Heart right ventricle (tissue), 16 donors: ENCODE data around the gene IPO4. TPM values are rescaled to one million over a fixed set of nuclear protein-coding genes. Genes with fewer than 3 reads are reported as not detected.
A peak's percentile ranks its signal among the peaks of the same experiment; 100 is the strongest.

Source experiments
- ATAC-seq, 8 donors: fragments of 200-7000 bp; cut with Tn5 transposase; one replicate each; pipeline ENCODE4 v1.9.1; 2020; ENCODE audit warnings: mild to moderate bottlenecking in 8 of 8, moderate library complexity in 8 of 8, moderate number of reproducible peaks in 1 of 8
- DNase-seq, 2 donors: peaks; one replicate each; pipeline ENCODE4 v3.0.0-alpha.2; 2020
- H3K27ac ChIP-seq, 10 donors: fragments of 200-600 bp; sonication (generic) in 2 of 10; one replicate each; pipeline versions ENCODE4 v1.5.0 to v1.8.0; 2020 to 2022; ENCODE audit warnings: mild to moderate bottlenecking in 3 of 10
- H3K27me3 ChIP-seq, 7 donors: fragments of 200-600 bp; one replicate each; pipeline ENCODE4 v1.8.0; 2021 to 2022; ENCODE audit warnings: mild to moderate bottlenecking in 2 of 7
- H3K36me3 ChIP-seq, 9 donors: fragments of 200-600 bp; sonication (generic) in 1 of 9; one replicate each; pipeline versions ENCODE4 v1.5.0 to v1.8.0; 2020 to 2022; ENCODE audit warnings: mild to moderate bottlenecking in 2 of 9
- H3K4me1 ChIP-seq, 9 donors: fragments of 200-600 bp; sonication (generic) in 1 of 9; one replicate each; pipeline versions ENCODE4 v1.5.0 to v1.8.0; 2020 to 2022; ENCODE audit warnings: mild to moderate bottlenecking in 4 of 9
- H3K4me3 ChIP-seq, 10 donors: fragments of 200-600 bp; sonication (generic) in 2 of 10; one replicate each; pipeline versions ENCODE4 v1.5.0 to v1.8.0; 2020 to 2022; ENCODE audit warnings: mild to moderate bottlenecking in 7 of 10, moderate library complexity in 2 of 10
- H3K9me3 ChIP-seq, 11 donors: fragments of 200-600 bp in 10 of 11; sonication (generic) in 2 of 11; one replicate each; pipeline versions ENCODE4 v1.5.0 to v1.8.0; 2013 to 2022; ENCODE audit warnings: mild to moderate bottlenecking in 2 of 11, control low read depth in 1 of 11, moderate library complexity in 1 of 11
- CTCF ChIP-seq, 9 donors: fragments of 200-600 bp; sonication (generic) in 2 of 9; IDR thresholded peaks; one replicate each; pipeline versions ENCODE4 v1.5.0 to v1.8.0; 2021 to 2022; ENCODE audit warnings: antibody characterized with exemption in 9 of 9, mild to moderate bottlenecking in 5 of 9, moderate library complexity in 1 of 9
- WGBS, 2 donors: extraction: QIAGEN DNeasy Blood & Tissue Kit; methylation state at CpG; one replicate each; pipeline ENCODE4 v1.1.7; 2013; ENCODE audit warnings: inconsistent platforms in 1 of 2; 5-methylcytosine and 5-hydroxymethylcytosine counted together
- intact Hi-C, 10 donors: fragments of 100-400 bp; cut with DNase I; formaldehyde crosslinking; loops; one replicate each; pipeline versions ENCODE4 v1.11.1 to v1.14.2; 2022
- polyA plus RNA-seq, 2 donors: library from polyadenylated mRNA; stranded (reverse); fragments of 200-250 nt; gene quantifications; one replicate each; pipeline ENCODE4 v1.2.3, GENCODE V29; 2013
- total RNA-seq, 10 donors: library from RNA; stranded (reverse); fragmentation: NEBNext Ultra II Directional in 3 of 10; extraction: Animal tissue kit (Norgen Biotek cat#: 25700) in 3 of 10; gene quantifications; one replicate each; pipeline versions ENCODE4 v1.2.1 to v1.2.4, GENCODE V29; 2021 to 2023
- donor health status: Arrhythmogenic right ventricular cardiomyopathy.
- donor health status: ischemic (EF 13 %, LVEDD 7.1; RV severe dilation, severe dysfunction).
- donor health status: healthy with polysubstance abuse.
- donor health status: DM: no; HTN: yes; CAD: no.
- donor health status: DM: no; HTN: no; CAD: no.
- donor health status: ischemic (EF 25% LVEDD 6.9; RV normal size, moderate dysfunction).
- donor health status: ischemic (EF 25% LVEDD 5.7; RV mildly dilated, moderate dysfunction).
- donor health status: healthy.
- donor health status: DM: yes; HTN: yes; CAD: no.
- donor health status: Ischemic cardiomyopathy.
- donor health status: ischemic (EF 35%, LVEDD 5.7; RV mildly dilated, moderate dysfunction).
- donor health status: nonischemic (EF 11% LVEDD 7.7; RV severe dilation, severe dysfunction).
- donor health status: DM: yes; HTN: yes; CAD: no.
- donor health status: PGD.
- donor health status: ischemic (EF 29% LVEDD 5.4; RV normal size, mild dysfunction).
- donor health status: nonischemic (EF 23%, LVEDD 6.1; RV moderate dilation, normal function).

Gene IPO4
- total and polyA plus RNA-seq, 12 donors: 4.4 to 23.8 (median 12.6) TPM

GRCh38 chr14:24236689-24237462 is 48.3 kb upstream of the IPO4 start:
- Histone ChIP-seq H3K36me3 (peaks cover 0 to 76% (median 48%) of the 10 kb centered on the region in 9 donors), H3K27me3 (no peaks in the 10 kb centered on the region), H3K4me3 (no peak overlapping the region), H3K27ac (peak overlapping the region in 1 of 10 donors; percentile 10), H3K9me3 (no peaks in the 10 kb centered on the region), H3K4me1 (peaks cover 18 to 80% (median 61%) of the 10 kb centered on the region in 9 donors)
- no peak for TF ChIP-seq CTCF (IDR thresholded peaks at IDR 0.05)
- intact Hi-C loops: loop anchor here in 1 of 10 donors (10.0 kb wide), 1 partner anchor 198 kb away; no protein-coding TSS in a partner anchor
- 94 to 95% methylated on average over 6 of the region's 6 CpGs for WGBS, 2 donors
- ATAC-seq (no peak), DNase-seq (no peak)

- H3K27ac ChIP-seq: no peak overlapping the region
- no peaks in the 10 kb centered on the region for H3K9me3 ChIP-seq
- H3K36me3 ChIP-seq: peaks cover 0 to 71% (median 48%) of the 10 kb centered on the region in 9 donors
- no peak for ATAC-seq
- intact Hi-C loops: loop anchor here in 1 of 10 donors (10.0 kb wide), 1 partner anchor 199 kb away; no protein-coding TSS in a partner anchor
- no peak for TF ChIP-seq CTCF (IDR thresholded peaks at IDR 0.05)
- DNase-seq: no peak
- H3K4me1 ChIP-seq: peaks cover 14 to 80% (median 60%) of the 10 kb centered on the region in 9 donors
- H3K4me3 ChIP-seq: no peak overlapping the region
- WGBS, 2 donors: 94 to 95% methylated on average over 5 of the region's 5 CpGs
- no peaks in the 10 kb centered on the region for H3K27me3 ChIP-seq
Observed at GRCh38 chr14:24235804-24236688, 47.4 kb upstream of the IPO4 start.

- H3K27ac ChIP-seq: peak overlapping the region in 4 of 10 donors; percentile 4 to 97 (median 62)
- intact Hi-C loops: loop anchor here in 1 of 10 donors (10.0 kb wide), 1 partner anchor 200 kb away; no protein-coding TSS in a partner anchor
- no peak for ATAC-seq
- peaks cover 18 to 69% (median 48%) of the 10 kb centered on the region in 9 donors for H3K4me1 ChIP-seq
- DNase-seq: no peak
- H3K9me3 ChIP-seq: no peaks in the 10 kb centered on the region
- WGBS, 2 donors: 88 to 93% methylated on average over 3 of the region's 3 CpGs
- H3K27me3 ChIP-seq: no peaks in the 10 kb centered on the region
- peak overlapping the region in 1 of 10 donors; percentile 95 for H3K4me3 ChIP-seq
- H3K36me3 ChIP-seq: peaks cover 0 to 54% (median 36%) of the 10 kb centered on the region in 9 donors
- no peak for TF ChIP-seq CTCF (IDR thresholded peaks at IDR 0.05)
Observed at GRCh38 chr14:24234095-24235005, 45.7 kb upstream of the IPO4 start.
